ENCODE measurements around the gene C2orf81. TPM values are rescaled to one million over a fixed set of nuclear protein-coding genes. Genes with fewer than 3 reads are reported as not detected.

The C2orf81 gene
- total and polyA plus RNA-seq, 10 of the 15 experiments (the other 5 are each of a cell fraction or from before 2014, with no cell fraction given): 0.10 to 9.8 (median 2.7) TPM

GRCh38 chr2:74419345-74419744, 2.1 kb downstream of the C2orf81 start:
- Histone ChIP-seq H3K4me1 (ENCODE audit: control insufficient read depth, insufficient read depth, low read length) (peaks cover 42% of the 10 kb centered on the region), H3K79me2 (ENCODE audit: control insufficient read depth, insufficient read depth, low read length) (peaks cover 9% of the 10 kb centered on the region), H3K27ac (ENCODE audit: control insufficient read depth, insufficient read depth) (peak overlapping the region; percentile 56), H4K20me1 (ENCODE audit: control insufficient read depth, insufficient read depth) (no peaks in the 10 kb centered on the region), H3K4me2 (ENCODE audit: control insufficient read depth, insufficient read depth) (peak overlapping the region; percentile 59; the same call in 1 of the 2 replicates), H3K9me3 (replicated peaks; ENCODE audit: control insufficient read depth, insufficient read depth, low read length) (no peaks in the 10 kb centered on the region), H3K4me3 (peak overlapping the region; percentile 49; the same call in 1 of the 2 replicates), H3K9ac (ENCODE audit: control insufficient read depth, insufficient read depth, low read length) (no peak overlapping the region; the same call in 1 of the 2 replicates), H3K36me3 (ENCODE audit: control insufficient read depth in 2 of 2, insufficient read depth in 2 of 2, low read length in 1 of 2) (peaks cover 0 to 4% of the 10 kb centered on the region in 2 experiments; a peak in 1 of 4 replicates), H2AFZ (ENCODE audit: control insufficient read depth, low read depth, low read length) (no peak overlapping the region), H3K27me3 (replicated peaks in 1 of 2; ENCODE audit: control insufficient read depth in 2 of 2, insufficient read depth in 2 of 2, low read length in 1 of 2) (no peaks in the 10 kb centered on the region)
- no peak for FAIRE-seq
- BruUV-seq (replicated peaks): no TSS peak
- ChIA-PET POLR2A (interaction anchor here (0.6 to 1.8 kb wide), 2 partner anchors 35 to 49 kb away, joined by 3 to 6 read pairs; partner anchors contain the start of gene INO80B), RAD21 (ENCODE audit: unreplicated experiment) (no interaction called here), CTCF (interaction anchor here (0.8 to 1.4 kb wide), 3 partner anchors 21 to 170 kb away, joined by 3 to 8 read pairs (median 6); no protein-coding TSS in a partner anchor), SMC1A (ENCODE audit: uncharacterized antibody, unreplicated experiment) (interaction anchor here (1.1 to 3.0 kb wide), 2 partner anchors 14 to 171 kb away, joined by 3 to 14 read pairs; no protein-coding TSS in a partner anchor)
- intact Hi-C loops (cut with micrococcal nuclease; ENCODE audit: unreplicated experiment) (no loop called here), in situ Hi-C loops (cut with MboI) (no loop called here)
- 14% methylated on average over 1 of the region's 1 CpG for WGBS (ENCODE audit: insufficient coverage, insufficient replicate concordance, low lambda C conversion rate, missing lambda C conversion rate)
- ATAC-seq: no peak
- DNase-seq (ENCODE audit: low read depth, low spot score): no peak
- TF ChIP-seq MEF2A (IDR thresholded peaks at IDR 0.05; ENCODE audit: insufficient read depth, low read depth, low read length) (0 out of 2 replicates have a peak, but pooled peaks have one; percentile 58), RELA (IDR thresholded peaks at IDR 0.05; ENCODE audit: borderline replicate concordance, partially characterized antibody) (no peak), MEF2B (IDR thresholded peaks at IDR 0.05; ENCODE audit: partially characterized antibody, poor library complexity, severe bottlenecking) (peak; percentile 58), JUNB (IDR thresholded peaks at IDR 0.05) (peak; percentile 14; the same call in 1 of the 2 replicates), SPI1 (IDR thresholded peaks at IDR 0.05; ENCODE audit: borderline replicate concordance, insufficient read depth, low read depth, low read length) (peak; percentile 79), USF2 (IDR thresholded peaks at IDR 0.05; ENCODE audit: borderline replicate concordance, low read depth, low read length) (no peak), ZNF207 (IDR thresholded peaks at IDR 0.05; ENCODE audit: borderline replicate concordance) (no peak)
